Activated CD4-positive, alpha-beta T cell treated with anti-CD3 and anti-CD28 coated beads, Interleukin-2, amount 50 U/mL, for 4 hours (primary cell): ENCODE results near the gene MOCS1.

Experiments used
- DNase-seq, 2 experiments: peaks; one replicate each; pipeline ENCODE4 v3.0.0-alpha.2; 2020

Gene MOCS1

GRCh38 chr6:39923861-39924260 is 10.4 kb downstream of the MOCS1 start:
- DNase-seq: no peak

- DNase-seq: no peak
Observed at GRCh38 chr6:39923394-39923793, 10.9 kb downstream of the MOCS1 start.

- DNase-seq: no peak
Observed at GRCh38 chr6:39922821-39923220, 11.4 kb downstream of the MOCS1 start.

- no peak for DNase-seq
Observed at GRCh38 chr6:39920157-39920556, 14.1 kb downstream of the MOCS1 start.

- DNase-seq: no peak
Observed at GRCh38 chr6:39918831-39919230, 15.4 kb downstream of the MOCS1 start.

- DNase-seq: no peak
Observed at GRCh38 chr6:39917981-39918380, 16.3 kb downstream of the MOCS1 start.

GRCh38 chr6:39917329-39917728 is 16.9 kb downstream of the MOCS1 start:
- DNase-seq: no peak

- DNase-seq: no peak
Observed at GRCh38 chr6:39915866-39916265, 18.4 kb downstream of the MOCS1 start.

- no peak for DNase-seq
Observed at GRCh38 chr6:39914239-39914638, 20.0 kb downstream of the MOCS1 start.

- DNase-seq: no peak
Observed at GRCh38 chr6:39913391-39913916, 20.8 kb downstream of the MOCS1 start.

GRCh38 chr6:39912446-39912845 is 21.8 kb downstream of the MOCS1 start:
- no peak for DNase-seq

- no peak for DNase-seq
Observed at GRCh38 chr6:39911513-39912125, 22.6 kb downstream of the MOCS1 start.

GRCh38 chr6:39910744-39911143 is 23.5 kb downstream of the MOCS1 start:
- no peak for DNase-seq

GRCh38 chr6:39910164-39910563 is 24.1 kb downstream of the MOCS1 start:
- DNase-seq: no peak

- DNase-seq: no peak
Observed at GRCh38 chr6:39909701-39910100, 24.6 kb downstream of the MOCS1 start.

GRCh38 chr6:39908838-39909583 is 25.3 kb downstream of the MOCS1 start:
- no peak for DNase-seq

GRCh38 chr6:39907871-39908575 is 26.2 kb downstream of the MOCS1 start:
- DNase-seq: no peak

- DNase-seq: no peak
Observed at GRCh38 chr6:39906318-39906761, 27.9 kb downstream of the MOCS1 start.

- DNase-seq: no peak
Observed at GRCh38 chr6:39905640-39905975, 28.7 kb downstream of the MOCS1 start.

- DNase-seq: no peak
Observed at GRCh38 chr6:39904946-39905639, 29.2 kb downstream of the MOCS1 start.

- no peak for DNase-seq
Observed at GRCh38 chr6:39903656-39904055, 30.6 kb downstream of the MOCS1 start.

- DNase-seq: no peak
Observed at GRCh38 chr6:39902786-39903465, 31.3 kb downstream of the MOCS1 start.

- DNase-seq: no peak
Observed at GRCh38 chr6:39902136-39902535, 32.1 kb downstream of the MOCS1 start.
